SW 1271 (cell line): ENCODE results near the gene SIT1.

Experiments used
- DNase-seq, 2 experiments: peaks; one replicate each; lab custom pipeline; 2025; lab: John Stamatoyannopoulos, UW

Gene SIT1, protein sequence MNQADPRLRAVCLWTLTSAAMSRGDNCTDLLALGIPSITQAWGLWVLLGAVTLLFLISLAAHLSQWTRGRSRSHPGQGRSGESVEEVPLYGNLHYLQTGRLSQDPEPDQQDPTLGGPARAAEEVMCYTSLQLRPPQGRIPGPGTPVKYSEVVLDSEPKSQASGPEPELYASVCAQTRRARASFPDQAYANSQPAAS

GRCh38 chr9:35650341-35651158, at the start of gene SIT1:
TSS of gene SIT1 (minus strand) at chr9:35650931. CDS start at chr9:35650853, 78 bp downstream.
- no peak for DNase-seq

- DNase-seq: no peak
These were observed 49.3 kb upstream of the SIT1 start for GRCh38 chr9:35700031-35700430.

DNA sequence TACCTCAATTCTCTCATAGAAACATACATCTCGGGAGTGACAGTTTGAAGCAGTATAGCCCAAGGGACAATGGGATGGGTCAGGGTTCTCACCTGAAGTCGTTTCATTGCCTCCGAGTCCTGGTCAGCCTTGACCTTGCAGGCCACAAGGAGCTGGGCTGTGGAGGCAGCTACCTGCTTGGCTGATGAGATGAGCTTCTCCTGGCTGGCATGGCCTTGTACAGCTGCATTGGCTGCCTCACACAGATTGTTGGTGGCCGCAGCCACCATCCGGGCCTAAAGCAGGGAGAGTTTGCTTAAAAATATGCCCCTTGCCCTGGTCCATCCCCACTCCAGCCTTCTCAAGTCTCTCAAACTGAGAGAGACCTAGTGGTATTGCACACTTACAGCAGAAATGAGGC, 47.5 kb upstream of the SIT1 start:
- DNase-seq: no peak

GRCh38 chr9:35697486-35697885, 46.8 kb upstream of the SIT1 start:
- DNase-seq: no peak

DNA sequence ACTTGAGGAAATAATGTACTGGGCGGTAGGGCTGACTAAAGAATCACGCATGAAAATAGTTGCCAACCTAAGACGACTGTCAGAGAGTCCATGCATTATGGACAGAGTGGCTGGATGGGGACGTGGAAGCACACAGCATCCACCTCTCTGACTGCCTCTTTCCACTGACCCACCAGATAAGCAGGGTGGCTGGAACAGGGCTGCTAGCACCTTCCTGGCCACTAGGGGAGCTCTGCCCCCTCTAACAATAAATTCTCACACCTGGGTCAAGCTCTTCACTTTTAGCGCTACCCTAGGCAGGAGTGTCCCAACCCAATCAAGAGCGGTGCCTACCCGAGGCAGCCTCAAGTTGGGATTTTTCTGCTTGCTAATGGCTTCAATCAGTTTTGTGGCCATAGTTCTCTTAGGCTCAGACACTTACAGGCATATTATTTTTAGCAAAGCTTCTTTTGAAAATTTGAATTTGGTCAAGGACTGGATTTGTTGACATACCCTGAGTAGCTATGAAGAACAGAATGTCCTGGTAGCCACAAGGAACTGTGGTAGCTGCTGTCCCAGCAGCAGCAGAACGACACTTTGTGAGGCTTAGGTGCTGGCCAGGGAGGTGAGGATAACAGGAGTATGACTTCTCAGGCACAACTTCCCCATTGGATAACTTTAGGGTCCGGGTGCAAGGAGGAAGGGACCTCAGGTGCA, 45.9 kb upstream of the SIT1 start:
- peak in 1 of 2 experiments; percentile 53 for DNase-seq

DNA sequence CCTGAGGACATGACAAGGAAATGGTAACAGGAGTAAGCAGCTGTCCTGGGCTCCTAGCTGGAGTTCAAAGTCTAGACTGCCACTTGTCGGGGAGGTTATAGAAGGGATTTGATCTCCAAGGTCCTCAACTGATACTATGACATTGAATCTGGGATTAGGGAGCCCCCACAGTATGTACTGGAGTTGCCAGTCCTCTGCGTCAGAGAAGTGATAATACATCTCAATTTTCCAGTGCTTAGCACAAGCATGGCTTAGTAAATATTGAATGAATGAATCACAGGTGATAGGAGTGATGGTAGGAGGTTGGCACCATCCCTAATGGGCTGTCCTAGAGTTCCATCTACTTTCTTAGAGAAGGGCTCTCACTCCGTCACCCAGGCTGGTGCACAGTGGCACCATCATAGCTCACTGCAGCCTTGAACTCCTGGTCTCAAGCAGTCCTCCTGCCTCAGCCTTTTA, 45.2 kb upstream of the SIT1 start:
- no peak for DNase-seq

DNA sequence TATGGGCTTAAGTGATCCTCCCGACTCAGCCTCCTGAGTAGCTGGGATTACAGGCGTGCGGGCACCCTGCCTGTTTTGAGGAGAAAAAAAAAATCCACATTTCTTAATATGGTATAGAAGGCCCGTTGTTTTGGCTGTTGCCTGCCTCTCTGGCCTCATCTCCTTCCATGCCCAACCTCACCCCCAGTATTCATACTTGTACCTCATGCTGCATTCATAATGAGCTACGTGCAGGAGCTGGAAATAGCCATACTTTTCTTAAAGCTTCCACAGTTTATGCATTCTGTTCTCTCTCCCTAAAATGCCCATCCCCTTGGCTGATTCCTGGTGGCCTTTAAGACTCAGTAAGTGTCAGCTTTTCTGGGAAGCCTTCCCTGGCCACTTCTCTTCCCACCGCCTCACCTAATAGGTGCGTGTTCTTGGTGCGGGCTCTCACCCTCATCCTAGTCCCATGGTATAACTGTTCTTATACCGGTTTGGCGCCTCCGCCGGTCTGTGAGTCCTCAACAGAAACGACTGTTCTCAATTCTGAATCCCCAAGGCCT, 41.1 kb upstream of the SIT1 start:
- DNase-seq: no peak

DNA sequence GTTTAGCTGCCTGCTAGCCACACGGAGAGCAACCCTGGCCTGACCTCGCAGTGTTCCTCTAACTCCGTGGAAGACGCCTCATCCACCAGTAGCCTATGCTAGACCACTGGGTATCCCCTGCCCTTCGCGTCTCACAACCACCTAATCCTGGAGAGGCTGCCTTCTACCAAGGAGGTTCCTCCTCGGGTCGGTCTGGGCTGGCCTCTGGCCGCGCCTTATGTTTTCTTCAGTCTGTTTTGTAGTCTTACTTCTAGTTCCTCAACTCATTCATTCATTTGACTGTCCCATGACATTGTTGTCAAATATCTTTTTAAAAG, 40.6 kb upstream of the SIT1 start:
- DNase-seq: no peak

GRCh38 chr9:35690614-35691333, 40.0 kb upstream of the SIT1 start:
- DNase-seq: peak in 1 of 2 experiments; percentile 36

- peak in 1 of 2 experiments; percentile 33 for DNase-seq
These were observed 39.5 kb upstream of the SIT1 start for GRCh38 chr9:35690294-35690613.

DNA sequence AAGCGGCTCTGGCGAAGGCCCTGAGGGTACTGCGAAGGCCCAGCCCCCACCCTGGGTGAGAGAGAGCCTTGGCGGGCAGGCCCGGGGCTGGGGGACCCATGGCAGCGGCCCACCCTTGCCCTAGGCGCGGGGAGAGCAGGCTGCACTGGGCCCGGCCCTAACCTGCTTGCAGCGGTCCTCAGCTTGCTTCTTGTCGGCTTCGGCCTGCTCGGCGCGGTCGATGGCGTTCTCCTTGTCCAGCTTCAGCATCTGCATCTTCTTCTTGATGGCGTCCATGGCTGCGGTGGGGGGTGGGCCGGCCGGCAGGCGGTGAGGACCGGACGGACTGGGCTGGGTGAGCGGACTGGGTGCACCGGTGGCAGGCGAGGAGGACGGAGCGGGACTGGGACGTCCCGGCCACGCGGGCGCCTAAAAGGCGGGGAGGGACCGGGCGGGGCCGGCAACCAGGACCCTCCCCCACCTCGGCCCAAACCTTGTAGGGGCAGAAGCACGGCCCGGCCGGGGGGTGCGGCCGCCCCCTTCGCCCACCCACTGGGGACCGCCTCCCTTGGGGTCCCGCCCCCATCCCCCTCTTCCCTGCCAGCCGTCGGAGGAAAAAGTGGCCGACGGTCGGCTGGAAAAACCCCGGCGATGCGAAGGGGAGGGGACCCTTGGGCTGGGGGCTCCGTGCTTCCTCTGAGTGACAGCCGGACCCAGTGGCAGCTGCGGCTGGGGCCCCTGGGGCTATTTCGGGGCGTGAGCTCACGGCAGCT, 39.0 kb upstream of the SIT1 start, which contains the start of gene TPM2:
TPM2 (minus strand) TSS at position 384 of the 752 bp plus-strand sequence; CDS start at position 276, 108 bp downstream.
- peak in 1 of 2 experiments; percentile 68 for DNase-seq

GRCh38 chr9:35688558-35689541, 38.1 kb upstream of the SIT1 start:
- DNase-seq: no peak

DNA sequence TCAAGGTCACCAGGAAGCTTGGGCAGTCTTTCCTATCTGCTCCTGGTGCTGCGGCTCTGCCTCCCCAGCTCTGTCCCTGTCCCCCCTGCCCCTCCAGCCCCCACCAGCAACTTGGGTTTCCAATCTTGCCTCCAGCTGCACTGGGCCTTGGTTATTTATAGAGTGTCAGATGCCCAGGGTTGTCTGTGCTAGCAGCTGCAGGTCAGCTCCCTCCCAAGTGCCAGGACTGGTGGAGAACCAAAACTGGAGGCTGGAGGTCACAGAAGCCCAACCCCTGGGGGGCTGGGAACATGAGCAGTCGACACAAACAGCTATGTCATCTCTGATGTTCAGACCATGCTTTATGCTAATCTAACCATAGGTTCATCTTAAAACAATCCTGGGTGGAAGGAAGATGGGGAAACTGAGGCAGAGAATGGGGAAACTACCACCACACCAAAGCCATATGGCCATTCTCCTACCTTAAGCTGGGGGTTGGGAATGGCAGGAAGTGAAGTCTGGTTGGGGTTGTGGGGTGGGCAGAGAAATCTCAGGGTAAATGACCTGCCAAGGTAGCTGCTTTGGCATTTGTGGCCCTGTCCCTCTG, 37.3 kb upstream of the SIT1 start:
- no peak for DNase-seq

GRCh38 chr9:35687306-35687705, 36.6 kb upstream of the SIT1 start:
- DNase-seq: no peak

DNA sequence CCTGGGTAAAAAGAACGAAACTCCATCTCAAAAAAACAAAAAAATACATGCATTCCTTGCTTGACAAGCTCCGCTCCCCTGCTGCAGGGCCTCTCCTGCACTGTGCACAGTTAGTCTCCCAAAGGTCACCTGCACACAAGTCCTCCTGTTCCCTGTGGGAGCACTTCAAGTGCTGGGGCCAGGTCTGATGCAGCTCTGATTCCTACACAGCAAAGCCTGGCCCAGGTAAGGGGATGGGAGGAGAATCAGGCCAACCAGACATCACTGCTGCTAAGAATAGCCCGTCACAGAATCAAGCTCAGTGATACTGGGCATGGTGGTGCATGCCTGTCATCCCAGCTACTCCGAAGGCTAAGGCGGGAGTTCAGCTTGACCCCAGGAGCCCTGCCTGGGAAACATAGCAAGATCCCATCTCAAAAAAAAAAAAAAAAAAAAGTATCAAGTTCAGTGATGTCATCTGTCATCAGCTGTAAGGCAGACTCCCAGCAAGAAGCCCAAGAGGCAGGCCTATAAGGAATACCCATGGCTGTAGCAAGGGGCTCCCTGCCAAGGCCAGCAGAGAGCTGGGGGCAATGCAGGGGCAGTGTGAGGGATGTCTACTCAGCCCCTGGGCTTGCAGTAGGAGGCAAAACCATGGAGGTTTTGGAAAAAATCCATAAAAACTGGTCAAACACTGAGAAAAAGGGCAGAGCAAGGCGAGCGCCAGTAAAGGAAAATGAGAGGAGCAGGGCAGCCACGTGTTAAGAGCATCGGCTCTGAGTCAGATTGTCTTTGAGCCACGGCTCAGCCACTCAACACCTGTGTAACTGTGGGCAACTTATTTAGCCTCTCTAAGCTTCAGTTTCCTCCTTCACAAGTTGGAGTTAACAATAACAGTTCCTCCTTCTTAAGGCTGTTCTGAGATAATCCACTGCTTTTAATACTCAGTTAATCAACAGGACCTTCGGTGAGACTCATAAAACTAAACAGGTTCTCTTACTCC, 35.8 kb upstream of the SIT1 start:
- no peak for DNase-seq

DNA sequence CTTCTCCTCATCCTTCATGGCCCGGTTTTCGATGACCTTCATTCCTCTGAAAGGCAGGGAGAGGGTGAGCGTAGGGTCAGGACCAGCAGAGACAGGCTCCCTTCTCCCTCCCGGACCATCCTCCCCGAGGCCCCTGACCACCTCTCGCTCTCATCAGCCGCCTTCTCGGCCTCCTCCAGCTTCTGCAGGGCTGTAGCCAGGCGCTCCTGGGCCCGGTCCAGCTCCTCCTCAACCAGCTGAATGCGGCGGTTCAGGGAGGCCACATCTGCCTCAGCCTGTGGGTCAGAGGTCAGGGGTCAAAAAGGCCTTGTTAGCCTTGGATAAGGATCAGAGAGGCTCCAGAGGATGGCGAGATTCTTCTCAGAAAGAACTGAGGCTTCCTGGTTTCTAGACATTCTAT, 34.8 kb upstream of the SIT1 start:
- no peak for DNase-seq

- DNase-seq: no peak
These were observed 34.2 kb upstream of the SIT1 start for GRCh38 chr9:35684921-35685320.

- DNase-seq: no peak
These were observed 32.6 kb upstream of the SIT1 start for GRCh38 chr9:35683323-35683722.
